Fibroblast of the aortic adventitia (primary cell): Measurements from ENCODE around the gene ACKR1. TPM values are rescaled to one million over a fixed set of nuclear protein-coding genes. Genes with fewer than 3 reads are reported as not detected.

Experiments used
- DNase-seq: peaks from one replicate; pipeline ENCODE4 v3.0.0-alpha.2; 2010; ENCODE audit warnings: low read depth
- H3K4me3 ChIP-seq: 2 replicates; pipeline ENCODE4 v1.5.1; 2011; ENCODE audit warnings: low read depth, mild to moderate bottlenecking, control low read depth, low read length, moderate library complexity
- total RNA-seq: library from RNA; depleted of rRNA; stranded (reverse); fragments of >200 nt; gene quantifications from 2 replicates; pipeline ENCODE4 v1.2.3, GENCODE V29; 2012; ENCODE audit warnings: low replicate concordance
- TF ChIP-seq, protein P1 (sequence below): IDR thresholded peaks from 2 replicates; pipeline ENCODE4 v1.5.1; 2011; ENCODE audit warnings: mild to moderate bottlenecking, low read length, control low read depth, inconsistent platforms; ENCODE audit not compliant: insufficient read depth

ACKR1 gene
- total RNA-seq, 1 donor, result not detected

DNA sequence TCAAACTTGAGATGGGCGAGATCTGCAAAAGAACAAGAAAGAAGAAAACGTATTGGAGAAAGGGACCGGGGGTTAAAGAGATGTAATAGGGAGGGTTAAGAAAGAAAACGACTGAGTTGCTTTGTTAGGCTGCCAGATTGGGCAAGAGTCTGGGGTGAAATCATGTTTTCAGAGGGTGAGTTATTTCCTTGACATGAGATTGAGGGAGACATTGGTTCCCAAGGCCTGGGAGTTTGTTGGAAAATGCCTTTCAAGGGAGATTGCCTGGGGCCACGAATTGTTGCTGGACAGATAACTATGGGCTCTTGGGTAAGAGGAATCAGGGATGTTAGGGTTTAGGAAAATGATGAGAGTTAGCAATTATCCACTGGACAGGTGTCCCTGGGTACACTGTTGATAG, 34.0 kb upstream of the ACKR1 start:
- TF ChIP-seq, protein P1, sequence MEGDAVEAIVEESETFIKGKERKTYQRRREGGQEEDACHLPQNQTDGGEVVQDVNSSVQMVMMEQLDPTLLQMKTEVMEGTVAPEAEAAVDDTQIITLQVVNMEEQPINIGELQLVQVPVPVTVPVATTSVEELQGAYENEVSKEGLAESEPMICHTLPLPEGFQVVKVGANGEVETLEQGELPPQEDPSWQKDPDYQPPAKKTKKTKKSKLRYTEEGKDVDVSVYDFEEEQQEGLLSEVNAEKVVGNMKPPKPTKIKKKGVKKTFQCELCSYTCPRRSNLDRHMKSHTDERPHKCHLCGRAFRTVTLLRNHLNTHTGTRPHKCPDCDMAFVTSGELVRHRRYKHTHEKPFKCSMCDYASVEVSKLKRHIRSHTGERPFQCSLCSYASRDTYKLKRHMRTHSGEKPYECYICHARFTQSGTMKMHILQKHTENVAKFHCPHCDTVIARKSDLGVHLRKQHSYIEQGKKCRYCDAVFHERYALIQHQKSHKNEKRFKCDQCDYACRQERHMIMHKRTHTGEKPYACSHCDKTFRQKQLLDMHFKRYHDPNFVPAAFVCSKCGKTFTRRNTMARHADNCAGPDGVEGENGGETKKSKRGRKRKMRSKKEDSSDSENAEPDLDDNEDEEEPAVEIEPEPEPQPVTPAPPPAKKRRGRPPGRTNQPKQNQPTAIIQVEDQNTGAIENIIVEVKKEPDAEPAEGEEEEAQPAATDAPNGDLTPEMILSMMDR, result no peak
- DNase-seq, result peak; percentile 4

DNA sequence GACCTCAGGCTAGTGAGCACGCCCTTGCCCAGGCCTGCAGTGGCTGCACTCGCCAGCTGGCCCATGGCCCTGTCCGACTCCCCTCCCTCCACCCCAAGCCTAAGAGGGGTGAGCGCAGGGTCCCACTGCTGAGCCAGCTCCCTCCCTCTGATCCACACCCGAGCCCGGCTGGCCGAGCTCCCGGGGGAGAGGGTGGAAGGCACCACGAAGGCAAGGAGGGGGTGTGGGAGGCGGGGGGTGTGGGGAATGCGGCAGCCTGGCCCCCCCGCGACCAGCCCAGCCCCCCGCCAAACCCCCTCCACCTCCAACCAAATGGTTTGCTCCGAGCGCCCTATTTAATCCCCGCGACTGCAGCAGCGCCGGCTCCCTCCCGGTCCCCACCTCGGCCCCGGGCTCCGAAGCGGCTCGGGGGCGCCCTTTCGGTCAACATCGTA, 33.4 kb upstream of the ACKR1 start, which contains the start of gene CADM3:
Gene CADM3 (plus strand): TSS at position 362 of the 434 bp plus-strand sequence. CDS start 151 bp downstream, outside the sequence.
- no peak within 1 kb of the TSS for H3K4me3 ChIP-seq

More for the DNA sequence above, 34.0 kb upstream of the ACKR1 start:
- H3K4me3 ChIP-seq, result no peak overlapping the region

DNA sequence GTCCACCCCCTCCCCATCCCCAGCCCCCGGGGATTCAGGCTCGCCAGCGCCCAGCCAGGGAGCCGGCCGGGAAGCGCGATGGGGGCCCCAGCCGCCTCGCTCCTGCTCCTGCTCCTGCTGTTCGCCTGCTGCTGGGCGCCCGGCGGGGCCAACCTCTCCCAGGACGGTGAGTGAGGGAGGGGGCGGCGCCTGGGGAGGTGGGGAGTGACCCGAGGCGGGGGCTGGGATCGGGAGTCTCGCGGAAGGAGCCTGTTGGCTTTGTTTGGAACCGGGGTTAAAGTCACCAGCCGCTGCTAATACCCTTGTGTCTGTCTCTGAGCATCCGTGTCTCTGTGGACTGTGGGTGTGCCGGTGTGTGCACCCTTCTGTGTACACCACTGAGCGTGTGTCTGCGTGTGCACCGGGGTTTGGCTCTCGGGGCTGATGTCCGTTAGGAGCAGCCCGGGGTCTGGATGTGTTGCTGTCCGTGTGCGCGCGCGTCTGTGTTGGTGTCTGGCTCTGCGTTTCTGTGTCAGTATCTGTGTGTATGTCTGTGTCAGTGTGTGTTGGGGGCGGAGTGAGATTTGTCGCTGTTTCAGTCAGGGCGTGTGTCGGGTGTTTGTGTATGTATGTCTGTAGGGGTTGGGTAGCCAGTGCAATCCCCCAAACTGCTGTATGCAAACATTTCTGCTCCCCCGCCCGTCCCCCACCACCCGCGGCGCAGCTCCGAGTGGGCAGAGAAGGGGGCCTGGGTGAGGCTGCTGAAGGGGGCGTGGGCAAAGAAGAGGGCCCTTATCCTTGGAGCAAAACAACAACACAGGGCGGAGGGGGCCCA, 32.8 kb upstream of the ACKR1 start:
- no peak for DNase-seq
- H3K4me3 ChIP-seq, result no peak overlapping the region
- TF ChIP-seq, protein P1, result no peak

More for the DNA sequence above, 33.4 kb upstream of the ACKR1 start, which contains the start of gene CADM3:
- no peak for DNase-seq
- TF ChIP-seq, protein P1, result no peak

DNA sequence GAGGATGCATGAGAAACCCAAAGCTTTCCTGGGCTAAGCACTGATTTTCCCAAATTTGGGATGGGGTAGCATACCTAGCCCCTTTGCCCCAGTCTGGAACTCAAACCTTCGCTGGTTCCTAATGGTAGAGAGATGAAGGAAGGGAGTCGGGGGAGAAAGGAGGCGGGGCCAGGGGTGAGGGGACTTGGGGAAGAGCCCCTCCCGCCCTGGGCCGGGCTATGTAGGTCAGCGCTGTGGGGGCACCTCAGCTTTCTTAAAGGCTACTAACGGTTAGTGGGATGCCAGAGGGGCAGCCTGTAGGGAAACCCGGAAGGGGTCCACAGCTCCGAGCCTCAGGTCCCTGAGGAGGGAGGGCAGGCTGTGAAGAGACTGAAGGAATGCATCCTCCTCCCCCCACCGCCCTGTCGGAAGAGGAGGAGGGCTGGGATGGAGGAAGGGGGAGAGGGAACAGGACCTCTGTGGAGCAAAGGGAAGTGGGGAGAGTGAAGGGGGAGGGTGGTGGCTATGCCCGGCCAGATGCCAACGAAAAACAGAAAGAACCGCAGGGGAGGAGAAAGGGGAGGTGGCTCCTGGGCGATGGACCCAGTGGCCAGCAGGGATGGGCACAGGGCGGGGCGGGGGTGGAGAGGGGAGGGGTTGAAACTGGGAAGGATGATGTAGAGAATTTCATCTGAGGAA, 31.9 kb upstream of the ACKR1 start:
- TF ChIP-seq, protein P1, result no peak
- DNase-seq, result no peak
- no peak overlapping the region for H3K4me3 ChIP-seq

DNA sequence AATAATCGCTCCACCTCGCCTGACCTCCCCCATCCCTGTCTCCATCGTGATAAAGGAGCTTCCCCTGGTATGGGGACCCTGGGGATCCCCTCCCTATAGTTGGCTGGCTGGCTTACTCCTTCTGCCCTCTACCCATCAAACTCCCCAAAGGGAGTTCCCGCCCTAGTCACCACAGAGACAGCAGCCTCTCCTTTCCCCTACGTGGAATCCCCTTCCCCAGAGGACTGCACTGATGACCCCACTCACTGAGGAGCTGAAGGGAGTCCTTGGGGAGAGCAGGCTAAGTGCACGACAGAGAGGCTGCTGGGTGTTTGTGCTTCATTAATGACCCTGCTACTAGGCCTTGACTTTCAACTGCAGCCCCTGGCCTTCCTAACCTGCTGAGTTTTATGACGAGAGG, 31.4 kb upstream of the ACKR1 start:
- H3K4me3 ChIP-seq, result no peak overlapping the region
- TF ChIP-seq, protein P1, result no peak
- no peak for DNase-seq

DNA sequence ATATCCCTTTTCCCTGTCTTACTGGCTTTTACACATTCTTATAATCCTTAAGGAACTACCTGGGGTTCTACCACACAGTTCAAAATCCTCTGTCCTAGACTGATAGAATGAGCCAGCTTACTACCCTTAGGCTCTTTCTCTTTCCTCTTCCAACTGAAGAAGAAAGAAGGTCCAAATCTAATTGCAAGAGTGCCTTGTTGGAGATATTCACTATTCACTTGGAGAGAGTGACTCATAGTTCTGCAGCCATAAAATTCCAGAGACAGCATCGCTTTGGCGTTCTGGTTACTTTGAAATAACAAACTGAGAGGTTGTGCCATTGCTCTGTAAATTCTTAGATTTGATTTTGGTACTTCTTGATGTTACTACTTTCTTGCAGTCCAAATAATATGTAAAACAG, 29.1 kb upstream of the ACKR1 start:
- no peak overlapping the region for H3K4me3 ChIP-seq
- TF ChIP-seq, protein P1, result no peak

More for the DNA sequence above, 29.1 kb upstream of the ACKR1 start:
- no peak for DNase-seq
